PC-3 (cell line): Measurements from ENCODE around the gene CPOX. TPM values are rescaled to one million over a fixed set of nuclear protein-coding genes. Genes with fewer than 3 reads are reported as not detected.

Source experiments
- ATAC-seq: fragments of 200-7000 bp; cut with Tn5 transposase; 2 replicates; pipeline ENCODE4 v1.9.1; 2020; ENCODE audit warnings: mild to moderate bottlenecking, moderate library complexity
- BruUV-seq: library from RNA; stranded (reverse); fragments of 400-500 nt; replicated peaks from 2 replicates; lab custom pipeline; 2021; lab: Mats Ljungman, UMichigan
- CTCF ChIA-PET: fragments of 300-600 bp; sonication (Branson Sonifier 250); formaldehyde crosslinking; loops from one replicate; lab custom pipeline; 2022; ENCODE audit warnings: antibody characterized with exemption; lab: Charles Lee
- POLR2A ChIA-PET: fragments of 300-600 bp; sonication (Branson Sonifier 250); formaldehyde crosslinking; loops from one replicate; lab custom pipeline; 2022; ENCODE audit warnings: antibody characterized with exemption; ENCODE audit not compliant: unreplicated experiment; lab: Charles Lee
- DNase-seq: peaks from one replicate; pipeline ENCODE4 v3.0.0-alpha.2; 2015
- H2AFZ ChIP-seq: fragments of 300-600 bp; sonication (generic); 2 replicates; pipeline ENCODE4 v1.6.0; 2016; ENCODE audit warnings: antibody characterized with exemption, low read length
- H3F3A ChIP-seq: fragments of 300-600 bp; sonication (generic); one replicate; pipeline ENCODE4 v1.6.0; 2017; ENCODE audit warnings: antibody characterized with exemption, low read length, control low read depth, mild to moderate bottlenecking; ENCODE audit not compliant: unreplicated experiment
- H3K27ac ChIP-seq: fragments of 300-600 bp; sonication (generic); 2 replicates; pipeline ENCODE4 v1.5.1; 2016; ENCODE audit warnings: mild to moderate bottlenecking, low read length
- H3K27me3 ChIP-seq: fragments of 300-600 bp; sonication (generic); 2 replicates; pipeline ENCODE4 v1.6.1; 2016; ENCODE audit warnings: low read length, mixed read lengths
- H3K36me3 ChIP-seq: fragments of 300-600 bp; sonication (generic); 2 replicates; pipeline ENCODE4 v1.6.1; 2016; ENCODE audit warnings: low read depth, mixed run types, low read length, mixed read lengths
- H3K4me1 ChIP-seq: fragments of 300-600 bp; sonication (generic); 2 replicates; pipeline ENCODE4 v1.5.1; 2016; ENCODE audit warnings: low read length; ENCODE audit not compliant: insufficient read depth
- H3K4me2 ChIP-seq: fragments of 300-600 bp; sonication (generic); 2 replicates; pipeline ENCODE4 v1.6.0; 2016; ENCODE audit warnings: low read length
- H3K4me3 ChIP-seq: fragments of 300-600 bp; sonication (generic); 2 replicates; pipeline ENCODE4 v1.5.1; 2016; ENCODE audit warnings: mild to moderate bottlenecking, low read length, mixed read lengths
- H3K79me2 ChIP-seq: fragments of 300-600 bp; sonication (generic); 2 replicates; pipeline ENCODE4 v1.6.1; 2017; ENCODE audit warnings: low read length, mixed read lengths
- H3K9ac ChIP-seq: fragments of 300-600 bp; sonication (generic); 2 replicates; pipeline ENCODE4 v1.6.0; 2016; ENCODE audit warnings: mild to moderate bottlenecking, low read length
- H3K9me2 ChIP-seq: fragments of 300-600 bp; sonication (generic); replicated peaks from 2 replicates; pipeline ENCODE4 v1.6.1; 2016; ENCODE audit warnings: mixed run types, low read length, mixed read lengths
- H3K9me3 ChIP-seq: fragments of 300-600 bp; sonication (generic); 2 replicates; pipeline ENCODE4 v1.6.1; 2016; ENCODE audit warnings: low read length, mixed read lengths
- H4K20me1 ChIP-seq: fragments of 300-600 bp; sonication (generic); 2 replicates; pipeline ENCODE4 v1.6.1; 2016; ENCODE audit warnings: low read length, mixed read lengths
- CTCF ChIP-seq: fragments of 300-600 bp; sonication (generic); conservative IDR thresholded peaks from 2 replicates; pipeline ENCODE4 v1.5.1; 2017; ENCODE audit warnings: antibody characterized with exemption, low read depth, mild to moderate bottlenecking, low read length
- EZH2 ChIP-seq: fragments of 300-600 bp; sonication (generic); IDR thresholded peaks from one replicate; pipeline ENCODE4 v1.6.1; 2017; ENCODE audit warnings: antibody characterized with exemption, mild to moderate bottlenecking, low read length; ENCODE audit not compliant: unreplicated experiment
- EZH2phosphoT487 ChIP-seq: fragments of 300-600 bp; sonication (generic); IDR thresholded peaks from 2 replicates; pipeline ENCODE4 v1.6.1; 2018; ENCODE audit warnings: mild to moderate bottlenecking, antibody characterized with exemption, low read length, borderline replicate concordance
- intact Hi-C: fragments of 100-400 bp; cut with micrococcal nuclease; formaldehyde crosslinking; loops from 2 replicates; pipeline ENCODE4 v1.9.0; 2023
- total RNA-seq: library from RNA; depleted of rRNA; stranded (reverse); fragments of >200 nt; gene quantifications from 2 replicates; pipeline ENCODE4 v1.2.3, GENCODE V29; 2014

CPOX gene
- total RNA-seq, 1 experiment from 2014 or later: 62.0 TPM

GRCh38 chr3:98577178-98577895 is 16.1 kb downstream of the CPOX start:
- BruUV-seq: no TSS peak

GRCh38 chr3:98574132-98574531 is 19.3 kb downstream of the CPOX start:
- CTCF ChIA-PET: no interaction called here
- H3K9me2 ChIP-seq: no peaks in the 10 kb centered on the region
- H2AFZ ChIP-seq: no peak overlapping the region
- H3K27me3 ChIP-seq: no peaks in the 10 kb centered on the region
- peaks cover 16% of the 10 kb centered on the region for H3K4me1 ChIP-seq
- POLR2A ChIA-PET: no interaction called here
- no peaks in the 10 kb centered on the region for H3K79me2 ChIP-seq
- no peaks in the 10 kb centered on the region for H3K9me3 ChIP-seq
- intact Hi-C loops: loop anchor here (5.0 kb wide), 2 partner anchors 247 to 387 kb away; no protein-coding TSS in a partner anchor
- H3F3A ChIP-seq: no peaks in the 10 kb centered on the region
- H4K20me1 ChIP-seq: 0 out of 2 replicates have a peak, but pooled peaks cover 3% of the 10 kb centered on the region
- ATAC-seq: no peak
- no peak for DNase-seq
- H3K9ac ChIP-seq: no peak overlapping the region
- H3K4me3 ChIP-seq: no peak overlapping the region
- no peak for TF ChIP-seq EZH2
- TF ChIP-seq EZH2phosphoT487: no peak
- TF ChIP-seq CTCF: no peak
- no TSS peak for BruUV-seq
- no peak overlapping the region for H3K4me2 ChIP-seq
- peaks cover 6% of the 10 kb centered on the region; the same call in 1 of the 2 replicates for H3K36me3 ChIP-seq
- H3K27ac ChIP-seq: no peak overlapping the region

More at GRCh38 chr3:98577178-98577895, 16.1 kb downstream of the CPOX start:
- Histone ChIP-seq H3K9me3 (no peaks in the 10 kb centered on the region), H3K4me1 (peaks cover 16% of the 10 kb centered on the region), H3F3A (no peaks in the 10 kb centered on the region), H3K27ac (no peak overlapping the region), H2AFZ (no peak overlapping the region), H4K20me1 (0 out of 2 replicates have a peak, but pooled peaks cover 3% of the 10 kb centered on the region), H3K9me2 (no peaks in the 10 kb centered on the region), H3K79me2 (no peaks in the 10 kb centered on the region), H3K27me3 (no peaks in the 10 kb centered on the region), H3K9ac (no peak overlapping the region), H3K4me3 (no peak overlapping the region), H3K36me3 (peaks cover 21% of the 10 kb centered on the region), H3K4me2 (peak overlapping the region; percentile 24; the same call in 1 of the 2 replicates)
- DNase-seq (peak; percentile 75), ATAC-seq (peak; percentile 68)
- intact Hi-C loops: no loop called here
- ChIA-PET CTCF (no interaction called here), POLR2A (no interaction called here)
- TF ChIP-seq EZH2phosphoT487: no peak
- no peak for TF ChIP-seq EZH2
- TF ChIP-seq CTCF: no peak
